GM18526 (cell line): ENCODE measurements around the gene SUMF1.

Source experiments
- POLR2A ChIP-seq: IDR thresholded peaks from 3 replicates; pipeline ENCODE4 v1.6.1; 2011; ENCODE audit not compliant: insufficient read length; ENCODE audit errors: extremely low read depth

The SUMF1 gene

GRCh38 chr3:4478261-4478660 lies 11.2 kb upstream of the SUMF1 start:
- TF ChIP-seq POLR2A = no peak

- no peak for TF ChIP-seq POLR2A
Measured at GRCh38 chr3:4476496-4476895, 9.4 kb upstream of the SUMF1 start.

GRCh38 chr3:4475804-4476203 lies 8.7 kb upstream of the SUMF1 start:
- no peak for TF ChIP-seq POLR2A

- TF ChIP-seq POLR2A = no peak
Measured at GRCh38 chr3:4474683-4475490, 7.8 kb upstream of the SUMF1 start.

GRCh38 chr3:4472766-4473165 lies 5.7 kb upstream of the SUMF1 start:
- TF ChIP-seq POLR2A = no peak

GRCh38 chr3:4472312-4472711 lies 5.2 kb upstream of the SUMF1 start:
- TF ChIP-seq POLR2A = no peak

- TF ChIP-seq POLR2A = no peak
Measured at GRCh38 chr3:4471907-4472306, 4.8 kb upstream of the SUMF1 start.

- TF ChIP-seq POLR2A = no peak
Measured at GRCh38 chr3:4467522-4467867, 426 bp upstream of the SUMF1 start.

GRCh38 chr3:4464576-4464975 lies 2.5 kb downstream of the SUMF1 start:
- no peak for TF ChIP-seq POLR2A

- no peak for TF ChIP-seq POLR2A
Measured at GRCh38 chr3:4462369-4463040, 4.6 kb downstream of the SUMF1 start.

- TF ChIP-seq POLR2A = no peak
Measured at GRCh38 chr3:4461468-4462090, 5.5 kb downstream of the SUMF1 start.

- TF ChIP-seq POLR2A = no peak
Measured at GRCh38 chr3:4460334-4460733, 6.7 kb downstream of the SUMF1 start.

- no peak for TF ChIP-seq POLR2A
Measured at GRCh38 chr3:4458961-4459360, 8.1 kb downstream of the SUMF1 start.

- TF ChIP-seq POLR2A = no peak
Measured at GRCh38 chr3:4454142-4454541, 12.9 kb downstream of the SUMF1 start.

GRCh38 chr3:4449043-4449805 lies 17.8 kb downstream of the SUMF1 start:
- TF ChIP-seq POLR2A = no peak
